PC-3 (cell line): ENCODE data around the gene CLIC4. TPM values are rescaled to one million over a fixed set of nuclear protein-coding genes. Genes with fewer than 3 reads are reported as not detected.

Source experiments
- ATAC-seq: fragments of 200-7000 bp; cut with Tn5 transposase; 2 replicates; pipeline ENCODE4 v1.9.1; 2020; ENCODE audit warnings: mild to moderate bottlenecking, moderate library complexity
- BruUV-seq: library from RNA; stranded (reverse); fragments of 400-500 nt; replicated peaks from 2 replicates; lab custom pipeline; 2021; lab: Mats Ljungman, UMichigan
- CTCF ChIA-PET: fragments of 300-600 bp; sonication (Branson Sonifier 250); formaldehyde crosslinking; loops from one replicate; lab custom pipeline; 2022; ENCODE audit warnings: antibody characterized with exemption; lab: Charles Lee
- POLR2A ChIA-PET: fragments of 300-600 bp; sonication (Branson Sonifier 250); formaldehyde crosslinking; loops from one replicate; lab custom pipeline; 2022; ENCODE audit warnings: antibody characterized with exemption; ENCODE audit not compliant: unreplicated experiment; lab: Charles Lee
- DNase-seq: peaks from one replicate; pipeline ENCODE4 v3.0.0-alpha.2; 2015
- H2AFZ ChIP-seq: fragments of 300-600 bp; sonication (generic); 2 replicates; pipeline ENCODE4 v1.6.0; 2016; ENCODE audit warnings: antibody characterized with exemption, low read length
- H3F3A ChIP-seq: fragments of 300-600 bp; sonication (generic); one replicate; pipeline ENCODE4 v1.6.0; 2017; ENCODE audit warnings: antibody characterized with exemption, low read length, control low read depth, mild to moderate bottlenecking; ENCODE audit not compliant: unreplicated experiment
- H3K27ac ChIP-seq: fragments of 300-600 bp; sonication (generic); 2 replicates; pipeline ENCODE4 v1.5.1; 2016; ENCODE audit warnings: mild to moderate bottlenecking, low read length
- H3K27me3 ChIP-seq: fragments of 300-600 bp; sonication (generic); 2 replicates; pipeline ENCODE4 v1.6.1; 2016; ENCODE audit warnings: low read length, mixed read lengths
- H3K36me3 ChIP-seq: fragments of 300-600 bp; sonication (generic); 2 replicates; pipeline ENCODE4 v1.6.1; 2016; ENCODE audit warnings: low read depth, mixed run types, low read length, mixed read lengths
- H3K4me1 ChIP-seq: fragments of 300-600 bp; sonication (generic); 2 replicates; pipeline ENCODE4 v1.5.1; 2016; ENCODE audit warnings: low read length; ENCODE audit not compliant: insufficient read depth
- H3K4me2 ChIP-seq: fragments of 300-600 bp; sonication (generic); 2 replicates; pipeline ENCODE4 v1.6.0; 2016; ENCODE audit warnings: low read length
- H3K4me3 ChIP-seq: fragments of 300-600 bp; sonication (generic); 2 replicates; pipeline ENCODE4 v1.5.1; 2016; ENCODE audit warnings: mild to moderate bottlenecking, low read length, mixed read lengths
- H3K79me2 ChIP-seq: fragments of 300-600 bp; sonication (generic); 2 replicates; pipeline ENCODE4 v1.6.1; 2017; ENCODE audit warnings: low read length, mixed read lengths
- H3K9ac ChIP-seq: fragments of 300-600 bp; sonication (generic); 2 replicates; pipeline ENCODE4 v1.6.0; 2016; ENCODE audit warnings: mild to moderate bottlenecking, low read length
- H3K9me2 ChIP-seq: fragments of 300-600 bp; sonication (generic); replicated peaks from 2 replicates; pipeline ENCODE4 v1.6.1; 2016; ENCODE audit warnings: mixed run types, low read length, mixed read lengths
- H3K9me3 ChIP-seq: fragments of 300-600 bp; sonication (generic); 2 replicates; pipeline ENCODE4 v1.6.1; 2016; ENCODE audit warnings: low read length, mixed read lengths
- H4K20me1 ChIP-seq: fragments of 300-600 bp; sonication (generic); 2 replicates; pipeline ENCODE4 v1.6.1; 2016; ENCODE audit warnings: low read length, mixed read lengths
- CTCF ChIP-seq: fragments of 300-600 bp; sonication (generic); conservative IDR thresholded peaks from 2 replicates; pipeline ENCODE4 v1.5.1; 2017; ENCODE audit warnings: antibody characterized with exemption, low read depth, mild to moderate bottlenecking, low read length
- EZH2 ChIP-seq: fragments of 300-600 bp; sonication (generic); IDR thresholded peaks from one replicate; pipeline ENCODE4 v1.6.1; 2017; ENCODE audit warnings: antibody characterized with exemption, mild to moderate bottlenecking, low read length; ENCODE audit not compliant: unreplicated experiment
- EZH2phosphoT487 ChIP-seq: fragments of 300-600 bp; sonication (generic); IDR thresholded peaks from 2 replicates; pipeline ENCODE4 v1.6.1; 2018; ENCODE audit warnings: mild to moderate bottlenecking, antibody characterized with exemption, low read length, borderline replicate concordance
- intact Hi-C: fragments of 100-400 bp; cut with micrococcal nuclease; formaldehyde crosslinking; loops from 2 replicates; pipeline ENCODE4 v1.9.0; 2023
- total RNA-seq: library from RNA; depleted of rRNA; stranded (reverse); fragments of >200 nt; gene quantifications from 2 replicates; pipeline ENCODE4 v1.2.3, GENCODE V29; 2014

The CLIC4 gene
- total RNA-seq, 1 experiment from 2014 or later = 57.6 TPM

GRCh38 chr1:24715658-24716057 is 29.6 kb upstream of the CLIC4 start:
- no peaks in the 10 kb centered on the region for H3K9me2 ChIP-seq
- intact Hi-C loops = no loop called here
- no peak overlapping the region for H2AFZ ChIP-seq
- H3K27ac ChIP-seq = no peak overlapping the region
- H3K79me2 ChIP-seq = no peaks in the 10 kb centered on the region
- peaks cover 16% of the 10 kb centered on the region for H3K4me1 ChIP-seq
- no peaks in the 10 kb centered on the region for H3K36me3 ChIP-seq
- ATAC-seq (no peak), DNase-seq (no peak)
- ChIA-PET CTCF (no interaction called here), POLR2A (no interaction called here)
- TF ChIP-seq EZH2 = no peak
- TF ChIP-seq EZH2phosphoT487 = no peak
- no peak for TF ChIP-seq CTCF
- no peak overlapping the region for H3K4me2 ChIP-seq
- no peaks in the 10 kb centered on the region for H3K9me3 ChIP-seq
- no peak overlapping the region for H3K9ac ChIP-seq
- H4K20me1 ChIP-seq = no peaks in the 10 kb centered on the region
- no TSS peak for BruUV-seq
- no peaks in the 10 kb centered on the region for H3F3A ChIP-seq
- H3K27me3 ChIP-seq = no peaks in the 10 kb centered on the region
- H3K4me3 ChIP-seq = no peak overlapping the region

- Histone ChIP-seq H3K4me2 (no peak overlapping the region), H3F3A (no peaks in the 10 kb centered on the region), H3K4me3 (no peak overlapping the region), H2AFZ (no peak overlapping the region), H3K9me3 (no peaks in the 10 kb centered on the region), H3K27me3 (no peaks in the 10 kb centered on the region), H3K9me2 (no peaks in the 10 kb centered on the region), H3K36me3 (no peaks in the 10 kb centered on the region), H3K27ac (no peak overlapping the region), H3K79me2 (no peaks in the 10 kb centered on the region), H4K20me1 (no peaks in the 10 kb centered on the region), H3K4me1 (peaks cover 15% of the 10 kb centered on the region), H3K9ac (no peak overlapping the region)
- CTCF ChIA-PET = no interaction called here
- no TSS peak for BruUV-seq
- POLR2A ChIA-PET = no interaction called here
- DNase-seq (no peak), ATAC-seq (no peak)
- intact Hi-C loops = no loop called here
- TF ChIP-seq CTCF = no peak
- TF ChIP-seq EZH2 = no peak
- TF ChIP-seq EZH2phosphoT487 = no peak
Observed at GRCh38 chr1:24717887-24718650, 27.2 kb upstream of the CLIC4 start.

GRCh38 chr1:24720152-24720551 is 25.1 kb upstream of the CLIC4 start:
- intact Hi-C loops = no loop called here
- Histone ChIP-seq H2AFZ (peak overlapping the region; percentile 54), H4K20me1 (no peaks in the 10 kb centered on the region), H3K9ac (no peak overlapping the region), H3F3A (no peaks in the 10 kb centered on the region), H3K4me1 (peaks cover 24% of the 10 kb centered on the region), H3K27ac (peak overlapping the region; percentile 28), H3K9me2 (no peaks in the 10 kb centered on the region), H3K4me3 (no peak overlapping the region), H3K27me3 (no peaks in the 10 kb centered on the region), H3K9me3 (no peaks in the 10 kb centered on the region), H3K36me3 (no peaks in the 10 kb centered on the region), H3K79me2 (no peaks in the 10 kb centered on the region), H3K4me2 (no peak overlapping the region)
- BruUV-seq = no TSS peak
- POLR2A ChIA-PET = no interaction called here
- TF ChIP-seq EZH2 (no peak), EZH2phosphoT487 (no peak)
- CTCF ChIA-PET = no interaction called here
- DNase-seq (peak; percentile 70), ATAC-seq (peak; percentile 44)
